Neutrophil (primary cell): ENCODE measurements around the gene GPR176.

ENCODE experiments used
- H3K27ac ChIP-seq: fragments of 200-600 bp; sonication (generic); 2 replicates; pipeline ENCODE4 v1.5.1; 2016; ENCODE audit warnings: mild to moderate bottlenecking, moderate library complexity
- H3K27me3 ChIP-seq: fragments of 200-600 bp; sonication (generic); 2 replicates; pipeline ENCODE4 v1.6.0; 2016; ENCODE audit warnings: mild to moderate bottlenecking
- H3K36me3 ChIP-seq: fragments of 200-600 bp; sonication (generic); 2 replicates; pipeline ENCODE4 v1.5.1; 2017
- H3K4me1 ChIP-seq, 2 experiments: fragments of 200-600 bp in 1 of 2; sonication (generic) in 1 of 2; 1 replicate in 1 of 2; 2 replicates in 1 of 2; pipeline versions ENCODE4 v1.5.1 to v1.6.1; 2013 to 2016; ENCODE audit warnings: low read depth in 1 of 2, low read length in 1 of 2, mild to moderate bottlenecking in 1 of 2, moderate library complexity in 1 of 2; ENCODE audit not compliant: control insufficient read depth in 1 of 2, insufficient read depth in 1 of 2
- H3K4me3 ChIP-seq, 2 experiments: fragments of 200-600 bp in 1 of 2; sonication (generic) in 1 of 2; 1 replicate in 1 of 2; 2 replicates in 1 of 2; pipeline ENCODE4 v1.5.1; 2013 to 2016; ENCODE audit warnings: low read depth in 1 of 2, low read length in 1 of 2, mild to moderate bottlenecking in 1 of 2, moderate library complexity in 1 of 2
- H3K9me3 ChIP-seq: fragments of 200-600 bp; sonication (generic); 2 replicates; pipeline ENCODE4 v1.5.1; 2016
- CTCF ChIP-seq: fragments of 200-600 bp; sonication (generic); IDR thresholded peaks from 2 replicates; pipeline ENCODE4 v1.5.1; 2016; ENCODE audit warnings: antibody characterized with exemption

The GPR176 gene

GRCh38 chr15:39935241-39935640, 15.2 kb upstream of the GPR176 start:
- H3K4me1 ChIP-seq, result peaks cover 30 to 34% of the 10 kb centered on the region in 2 experiments
- no peak overlapping the region for H3K4me3 ChIP-seq
- peak overlapping the region; percentile 32 for H3K27ac ChIP-seq

DNA sequence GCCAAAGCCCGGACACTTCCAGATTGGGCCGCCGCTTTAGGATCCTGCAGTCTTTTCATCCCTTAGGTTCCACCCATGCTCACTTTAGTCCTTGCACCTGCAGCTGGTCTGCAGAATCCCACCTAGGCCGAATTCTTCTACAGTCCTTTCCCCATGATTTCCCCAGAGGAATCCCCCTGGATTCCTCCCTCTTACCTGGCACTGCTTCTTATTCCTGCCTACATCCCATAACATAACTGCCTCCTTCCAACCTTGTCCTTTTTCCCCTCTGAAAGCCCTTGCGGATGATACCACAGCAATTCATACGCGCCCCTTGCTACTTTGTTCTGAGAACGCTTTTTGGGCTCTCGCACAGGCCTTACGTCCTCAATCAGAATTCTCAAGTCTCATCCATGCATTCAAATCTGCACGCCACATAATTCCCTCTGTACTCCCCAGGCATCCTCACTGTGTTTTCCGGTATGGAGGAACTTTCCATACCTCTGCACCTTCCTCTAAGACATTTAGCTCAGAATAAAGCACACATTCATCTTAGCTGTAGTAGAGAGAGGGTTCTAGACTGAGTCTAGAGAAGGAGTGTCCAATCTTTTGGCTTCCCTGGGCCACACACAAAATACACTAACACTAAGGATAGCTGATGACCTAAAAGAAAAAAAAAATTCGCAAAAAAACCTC, 14.5 kb upstream of the GPR176 start:
- Histone ChIP-seq H3K4me3 (peak overlapping the region; percentile 75 to 76), H3K27ac (peak overlapping the region; percentile 73), H3K36me3 (peaks cover 4% of the 10 kb centered on the region), H3K27me3 (no peaks in the 10 kb centered on the region), H3K9me3 (no peaks in the 10 kb centered on the region), H3K4me1 (peaks cover 30 to 34% of the 10 kb centered on the region in 2 experiments)
- TF ChIP-seq CTCF, result no peak

More at GRCh38 chr15:39935241-39935640, 15.2 kb upstream of the GPR176 start:
- Histone ChIP-seq H3K27me3 (no peaks in the 10 kb centered on the region), H3K9me3 (no peaks in the 10 kb centered on the region), H3K36me3 (peaks cover 11% of the 10 kb centered on the region)
- no peak for TF ChIP-seq CTCF

GRCh38 chr15:39931615-39932014, 11.5 kb upstream of the GPR176 start:
- Histone ChIP-seq H3K4me3 (no peak overlapping the region), H3K27ac (no peak overlapping the region)
- TF ChIP-seq CTCF, result no peak

GRCh38 chr15:39926526-39926925, 6.5 kb upstream of the GPR176 start:
- Histone ChIP-seq H3K36me3 (no peaks in the 10 kb centered on the region), H3K9me3 (no peaks in the 10 kb centered on the region), H3K27me3 (peaks cover 18% of the 10 kb centered on the region), H3K4me3 (no peak overlapping the region), H3K4me1 (no peaks in the 10 kb centered on the region), H3K27ac (no peak overlapping the region)
- TF ChIP-seq CTCF, result no peak

More at GRCh38 chr15:39931615-39932014, 11.5 kb upstream of the GPR176 start:
- Histone ChIP-seq H3K36me3 (no peaks in the 10 kb centered on the region), H3K4me1 (peaks cover 30 to 34% of the 10 kb centered on the region in 2 experiments), H3K27me3 (no peaks in the 10 kb centered on the region), H3K9me3 (no peaks in the 10 kb centered on the region)

DNA sequence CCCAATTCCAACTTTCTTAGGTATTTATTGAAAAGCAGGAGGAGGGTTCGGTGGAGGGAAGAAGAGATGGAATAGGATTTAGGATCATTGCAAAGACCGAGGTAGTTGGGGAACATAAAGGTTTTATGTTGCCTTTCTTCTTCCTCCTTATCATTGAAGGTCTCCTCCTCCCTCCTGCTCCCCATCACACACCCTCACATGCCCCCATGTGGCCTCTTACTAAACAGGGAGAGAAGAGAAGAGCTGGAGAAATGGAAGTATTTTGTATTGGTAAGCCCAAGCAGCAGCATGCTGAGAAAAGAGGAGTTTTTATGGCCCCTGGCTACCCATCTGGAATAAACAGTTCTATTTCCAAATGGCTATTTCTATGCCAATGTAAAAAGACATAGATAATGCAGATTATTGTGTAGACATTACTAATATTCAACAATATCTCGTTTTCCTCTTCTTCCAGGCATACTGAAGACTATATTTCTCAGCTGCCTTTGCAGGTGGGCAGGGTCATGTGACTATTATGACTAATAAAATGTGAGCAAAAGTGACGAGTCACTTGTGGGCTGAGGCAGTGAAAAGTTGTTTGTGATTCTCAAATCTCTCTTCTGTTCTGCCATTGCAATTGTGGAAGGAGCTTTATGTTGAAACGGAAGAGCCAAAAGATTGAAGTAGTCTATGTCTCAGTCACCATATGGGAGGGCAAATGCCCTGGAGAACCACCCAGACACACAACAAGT, 5.2 kb upstream of the GPR176 start:
- Histone ChIP-seq H3K27me3 (peaks cover 30% of the 10 kb centered on the region), H3K9me3 (no peaks in the 10 kb centered on the region), H3K4me3 (no peak overlapping the region), H3K4me1 (peaks cover 5 to 10% of the 10 kb centered on the region in 2 experiments), H3K27ac (no peak overlapping the region), H3K36me3 (no peaks in the 10 kb centered on the region)
- TF ChIP-seq CTCF, result no peak
